ENCODE measurements around the gene DSG3.

Gene DSG3

DNA sequence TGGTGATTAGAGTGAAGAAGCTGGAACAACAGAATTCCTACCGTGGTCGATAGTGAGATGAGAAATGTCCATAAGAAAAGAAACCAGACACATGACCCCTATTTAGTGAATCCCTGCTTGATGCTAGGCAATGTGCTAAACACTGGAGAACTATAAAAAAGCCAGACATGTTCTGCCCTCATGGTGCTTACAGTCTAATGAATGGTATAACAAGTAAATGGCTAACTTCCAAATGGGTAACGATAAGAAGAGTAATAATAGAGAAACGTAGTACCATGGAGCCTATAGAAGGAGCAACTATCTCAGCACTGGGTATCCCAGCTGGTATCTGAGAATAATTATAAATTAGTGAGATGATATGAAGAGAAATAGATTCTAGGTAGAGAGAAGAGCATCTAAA is 55.5 kb downstream of the DSG3 start:
- Histone ChIP-seq H3K27me3 (replicated peaks; ENCODE audit: insufficient read depth, low read length) (no peaks in the 10 kb centered on the region), H3K4me3 (ENCODE audit: low read length) (no peak overlapping the region), H3K9me2 (replicated peaks; ENCODE audit: insufficient read depth, low read length) (no peaks in the 10 kb centered on the region), H3F3A (ENCODE audit: insufficient read depth, low read length) (peaks cover 16% of the 10 kb centered on the region), H3K9ac (ENCODE audit: low read length) (no peak overlapping the region), H3K79me2 (ENCODE audit: low read length) (peaks cover 45% of the 10 kb centered on the region), H3K27ac (ENCODE audit: low read length) (no peak overlapping the region), H3K4me1 (ENCODE audit: low read length) (peaks cover 12% of the 10 kb centered on the region; the same call in 1 of the 2 replicates), H2AFZ (ENCODE audit: low read length) (no peak overlapping the region), H3K36me3 (replicated peaks; ENCODE audit: insufficient read depth, low read length) (no peaks in the 10 kb centered on the region), H4K20me1 (ENCODE audit: insufficient read depth, low read length) (no peaks in the 10 kb centered on the region), H3K4me2 (ENCODE audit: low read depth, low read length) (no peak overlapping the region), H3K9me3 (replicated peaks; ENCODE audit: insufficient read depth, low read length) (no peaks in the 10 kb centered on the region)
- no peak for DNase-seq
- TF ChIP-seq, protein P1, sequence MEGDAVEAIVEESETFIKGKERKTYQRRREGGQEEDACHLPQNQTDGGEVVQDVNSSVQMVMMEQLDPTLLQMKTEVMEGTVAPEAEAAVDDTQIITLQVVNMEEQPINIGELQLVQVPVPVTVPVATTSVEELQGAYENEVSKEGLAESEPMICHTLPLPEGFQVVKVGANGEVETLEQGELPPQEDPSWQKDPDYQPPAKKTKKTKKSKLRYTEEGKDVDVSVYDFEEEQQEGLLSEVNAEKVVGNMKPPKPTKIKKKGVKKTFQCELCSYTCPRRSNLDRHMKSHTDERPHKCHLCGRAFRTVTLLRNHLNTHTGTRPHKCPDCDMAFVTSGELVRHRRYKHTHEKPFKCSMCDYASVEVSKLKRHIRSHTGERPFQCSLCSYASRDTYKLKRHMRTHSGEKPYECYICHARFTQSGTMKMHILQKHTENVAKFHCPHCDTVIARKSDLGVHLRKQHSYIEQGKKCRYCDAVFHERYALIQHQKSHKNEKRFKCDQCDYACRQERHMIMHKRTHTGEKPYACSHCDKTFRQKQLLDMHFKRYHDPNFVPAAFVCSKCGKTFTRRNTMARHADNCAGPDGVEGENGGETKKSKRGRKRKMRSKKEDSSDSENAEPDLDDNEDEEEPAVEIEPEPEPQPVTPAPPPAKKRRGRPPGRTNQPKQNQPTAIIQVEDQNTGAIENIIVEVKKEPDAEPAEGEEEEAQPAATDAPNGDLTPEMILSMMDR (IDR thresholded peaks at IDR 0.05; ENCODE audit: low read length), result no peak
- TF ChIP-seq EZH2 (optimal IDR thresholded peaks at IDR 0.05; ENCODE audit: low read depth, low read length), result no peak
- no peak for TF ChIP-seq EZH2phosphoT487 (IDR thresholded peaks at IDR 0.05; ENCODE audit: low read length)

DNA sequence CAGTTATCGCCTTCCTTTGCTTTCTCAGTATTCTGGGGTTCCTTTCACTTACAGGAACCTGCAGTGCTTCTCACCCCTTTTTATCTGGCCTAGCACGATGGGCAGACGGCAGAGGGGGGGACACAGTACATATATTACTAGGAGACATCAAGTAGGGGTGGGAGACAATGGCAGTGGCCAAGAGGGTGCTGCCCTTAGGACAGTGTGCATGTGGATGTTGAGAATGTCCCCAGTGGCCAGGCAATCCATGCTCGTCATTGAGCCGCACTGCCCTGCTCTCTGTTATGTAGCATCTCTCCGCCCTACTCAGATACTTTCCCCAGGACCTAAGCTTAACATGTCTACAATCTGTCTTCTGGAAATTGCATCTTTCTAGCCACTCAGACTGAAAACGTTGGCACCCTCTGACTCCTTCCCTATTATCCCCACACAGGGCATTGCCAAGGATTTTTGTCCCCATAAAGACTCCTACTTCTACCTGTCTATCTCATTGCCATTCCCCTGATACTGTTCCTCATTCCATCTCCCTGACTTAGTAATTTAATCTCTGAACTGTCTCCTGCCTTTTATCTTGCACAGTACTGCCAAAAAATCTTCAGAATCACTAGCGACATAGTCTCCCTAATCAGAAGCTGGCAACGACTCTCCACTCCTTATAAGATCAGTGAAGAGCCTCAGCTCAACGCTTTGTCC is 57.1 kb downstream of the DSG3 start:
- H3K79me2 ChIP-seq (ENCODE audit: low read length), result peaks cover 45% of the 10 kb centered on the region

DNA sequence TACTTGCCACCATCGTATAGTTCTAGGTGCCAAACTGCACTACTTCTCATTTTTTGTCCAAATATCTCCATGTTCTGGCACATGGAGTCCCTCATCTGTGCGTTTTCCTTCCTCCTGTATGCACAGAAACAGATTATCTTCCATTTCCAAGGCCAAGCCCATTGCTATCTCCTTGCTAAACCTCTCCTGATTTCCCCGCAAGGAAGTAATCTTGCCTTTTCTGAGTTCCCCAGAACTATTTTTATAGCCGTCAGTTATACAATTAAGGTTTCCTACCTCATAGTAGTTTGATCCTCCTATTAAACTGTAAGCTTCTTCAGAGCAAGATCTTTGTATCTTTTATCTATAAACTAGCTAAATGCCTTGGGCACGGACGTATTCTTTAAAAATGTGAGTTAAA is 57.6 kb downstream of the DSG3 start:
- Histone ChIP-seq H3K27ac (ENCODE audit: low read length) (no peak overlapping the region), H3F3A (ENCODE audit: insufficient read depth, low read length) (peaks cover 5% of the 10 kb centered on the region), H3K9ac (ENCODE audit: low read length) (no peak overlapping the region)

More for the DNA sequence above, 57.1 kb downstream of the DSG3 start:
- Histone ChIP-seq H3K4me3 (ENCODE audit: low read length) (no peak overlapping the region), H3K4me2 (ENCODE audit: low read depth, low read length) (no peak overlapping the region), H3K9me3 (replicated peaks; ENCODE audit: insufficient read depth, low read length) (no peaks in the 10 kb centered on the region), H3K27ac (ENCODE audit: low read length) (no peak overlapping the region), H3K9me2 (replicated peaks; ENCODE audit: insufficient read depth, low read length) (no peaks in the 10 kb centered on the region), H4K20me1 (ENCODE audit: insufficient read depth, low read length) (no peaks in the 10 kb centered on the region), H3K4me1 (ENCODE audit: low read length) (peaks cover 5% of the 10 kb centered on the region; the same call in 1 of the 2 replicates), H2AFZ (ENCODE audit: low read length) (no peak overlapping the region), H3K36me3 (replicated peaks; ENCODE audit: insufficient read depth, low read length) (no peaks in the 10 kb centered on the region), H3F3A (ENCODE audit: insufficient read depth, low read length) (peaks cover 9% of the 10 kb centered on the region), H3K27me3 (replicated peaks; ENCODE audit: insufficient read depth, low read length) (no peaks in the 10 kb centered on the region), H3K9ac (ENCODE audit: low read length) (no peak overlapping the region)
- TF ChIP-seq EZH2 (optimal IDR thresholded peaks at IDR 0.05; ENCODE audit: low read depth, low read length), result no peak
- TF ChIP-seq EZH2phosphoT487 (IDR thresholded peaks at IDR 0.05; ENCODE audit: low read length), result no peak
- TF ChIP-seq, protein P1 (IDR thresholded peaks at IDR 0.05; ENCODE audit: low read length), result no peak
- DNase-seq, result no peak

More for the DNA sequence above, 57.6 kb downstream of the DSG3 start:
- Histone ChIP-seq H3K4me1 (ENCODE audit: low read length) (no peaks in the 10 kb centered on the region; the same call in 1 of the 2 replicates), H3K9me2 (replicated peaks; ENCODE audit: insufficient read depth, low read length) (no peaks in the 10 kb centered on the region), H3K27me3 (replicated peaks; ENCODE audit: insufficient read depth, low read length) (no peaks in the 10 kb centered on the region), H2AFZ (ENCODE audit: low read length) (no peak overlapping the region), H3K4me3 (ENCODE audit: low read length) (no peak overlapping the region), H3K36me3 (replicated peaks; ENCODE audit: insufficient read depth, low read length) (no peaks in the 10 kb centered on the region), H3K9me3 (replicated peaks; ENCODE audit: insufficient read depth, low read length) (no peaks in the 10 kb centered on the region), H4K20me1 (ENCODE audit: insufficient read depth, low read length) (no peaks in the 10 kb centered on the region), H3K4me2 (ENCODE audit: low read depth, low read length) (no peak overlapping the region), H3K79me2 (ENCODE audit: low read length) (peaks cover 47% of the 10 kb centered on the region)
- TF ChIP-seq EZH2phosphoT487 (IDR thresholded peaks at IDR 0.05; ENCODE audit: low read length) (no peak), EZH2 (optimal IDR thresholded peaks at IDR 0.05; ENCODE audit: low read depth, low read length) (no peak)
- TF ChIP-seq, protein P1 (IDR thresholded peaks at IDR 0.05; ENCODE audit: low read length), result no peak
- DNase-seq, result no peak

All from MM.1S (cell line).